Colonic mucosa (tissue), 4 donors: ENCODE results near the gene KCNA5. TPM values are rescaled to one million over a fixed set of nuclear protein-coding genes. Genes with fewer than 3 reads are reported as not detected.

Experiments
- DNase-seq: peaks from one replicate; pipeline ENCODE4 v3.0.0-alpha.2; 2020
- H3K27ac ChIP-seq: fragments of 200-600 bp; one replicate; pipeline ENCODE4 v1.8.0; 2021
- H3K27me3 ChIP-seq: fragments of 200-600 bp; one replicate; pipeline ENCODE4 v1.8.0; 2021
- H3K36me3 ChIP-seq: fragments of 200-600 bp; one replicate; pipeline ENCODE4 v1.8.0; 2021
- H3K4me1 ChIP-seq: fragments of 200-600 bp; one replicate; pipeline ENCODE4 v1.8.0; 2021; ENCODE audit warnings: mild to moderate bottlenecking
- H3K4me3 ChIP-seq: fragments of 200-600 bp; one replicate; pipeline ENCODE4 v1.8.0; 2021
- H3K9ac ChIP-seq, 2 donors: one replicate each; pipeline ENCODE4 v1.7.0; 2013; ENCODE audit warnings: control low read depth in 2 of 2, low read depth in 2 of 2, low read length in 2 of 2
- H3K9me3 ChIP-seq: fragments of 200-600 bp; one replicate; pipeline ENCODE4 v1.8.0; 2021
- intact Hi-C: fragments of 100-400 bp; cut with DNase I; formaldehyde crosslinking; loops from one replicate; pipeline ENCODE4 v1.14.1; 2022
- total RNA-seq, 2 donors: library from RNA; stranded (reverse); fragmentation: NEBNext Ultra II Directional in 1 of 2; extraction: Animal tissue kit (Norgen Biotek cat#: 25700) in 1 of 2; gene quantifications; one replicate each; pipeline ENCODE4 v1.2.1, GENCODE V29; 2021
- TF ChIP-seq, protein P1 (sequence below): fragments of 200-600 bp; IDR thresholded peaks from one replicate; pipeline ENCODE4 v1.8.0; 2022; ENCODE audit warnings: antibody characterized with exemption, mild to moderate bottlenecking
- donor health status: healthy.
- donor health status: DM: no; HTN: no; CAD: no.
- donor health status: DM: no; HTN: no; CAD: no.

KCNA5 gene
- total RNA-seq, 2 donors from 2014 or later, result 0.11 TPM; not detected in 1

- Histone ChIP-seq H3K4me3 (no peak overlapping the region), H3K36me3 (no peaks in the 10 kb centered on the region), H3K27me3 (no peaks in the 10 kb centered on the region), H3K9me3 (no peaks in the 10 kb centered on the region), H3K4me1 (no peaks in the 10 kb centered on the region), H3K27ac (no peak overlapping the region), H3K9ac (no peak overlapping the region)
- intact Hi-C loops, result no loop called here
- DNase-seq, result no peak
- TF ChIP-seq, protein P1, sequence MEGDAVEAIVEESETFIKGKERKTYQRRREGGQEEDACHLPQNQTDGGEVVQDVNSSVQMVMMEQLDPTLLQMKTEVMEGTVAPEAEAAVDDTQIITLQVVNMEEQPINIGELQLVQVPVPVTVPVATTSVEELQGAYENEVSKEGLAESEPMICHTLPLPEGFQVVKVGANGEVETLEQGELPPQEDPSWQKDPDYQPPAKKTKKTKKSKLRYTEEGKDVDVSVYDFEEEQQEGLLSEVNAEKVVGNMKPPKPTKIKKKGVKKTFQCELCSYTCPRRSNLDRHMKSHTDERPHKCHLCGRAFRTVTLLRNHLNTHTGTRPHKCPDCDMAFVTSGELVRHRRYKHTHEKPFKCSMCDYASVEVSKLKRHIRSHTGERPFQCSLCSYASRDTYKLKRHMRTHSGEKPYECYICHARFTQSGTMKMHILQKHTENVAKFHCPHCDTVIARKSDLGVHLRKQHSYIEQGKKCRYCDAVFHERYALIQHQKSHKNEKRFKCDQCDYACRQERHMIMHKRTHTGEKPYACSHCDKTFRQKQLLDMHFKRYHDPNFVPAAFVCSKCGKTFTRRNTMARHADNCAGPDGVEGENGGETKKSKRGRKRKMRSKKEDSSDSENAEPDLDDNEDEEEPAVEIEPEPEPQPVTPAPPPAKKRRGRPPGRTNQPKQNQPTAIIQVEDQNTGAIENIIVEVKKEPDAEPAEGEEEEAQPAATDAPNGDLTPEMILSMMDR, result no peak
Measured at GRCh38 chr12:5068619-5069018, 24.9 kb downstream of the KCNA5 start.

DNA sequence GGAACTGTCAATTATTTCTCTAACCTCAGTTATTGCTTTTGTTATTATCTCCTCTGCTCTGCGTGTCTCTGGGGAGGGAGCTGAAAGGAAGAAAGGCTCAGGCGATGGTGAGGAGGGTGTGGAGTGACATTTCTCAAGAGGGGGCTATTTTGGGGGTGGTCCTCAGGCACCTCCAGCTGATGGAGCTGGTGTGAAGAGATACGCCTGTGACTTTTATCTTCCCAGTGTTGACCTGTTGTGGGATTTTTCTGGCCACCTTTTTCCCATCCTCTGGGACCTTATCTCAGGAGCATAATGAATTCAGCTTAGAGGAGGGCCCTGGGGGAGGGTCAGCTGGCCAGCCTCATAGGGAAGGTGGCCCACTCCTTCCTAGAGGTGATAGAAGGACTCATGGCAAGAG lies 26.4 kb downstream of the KCNA5 start:
- no peaks in the 10 kb centered on the region for H3K27me3 ChIP-seq
- no peaks in the 10 kb centered on the region for H3K9me3 ChIP-seq
- no peaks in the 10 kb centered on the region for H3K36me3 ChIP-seq
- H3K4me3 ChIP-seq, result no peak overlapping the region
- intact Hi-C loops, result no loop called here
- no peaks in the 10 kb centered on the region for H3K4me1 ChIP-seq
- TF ChIP-seq, protein P1, result no peak
- no peak overlapping the region for H3K9ac ChIP-seq
- H3K27ac ChIP-seq, result no peak overlapping the region
- no peak for DNase-seq

DNA sequence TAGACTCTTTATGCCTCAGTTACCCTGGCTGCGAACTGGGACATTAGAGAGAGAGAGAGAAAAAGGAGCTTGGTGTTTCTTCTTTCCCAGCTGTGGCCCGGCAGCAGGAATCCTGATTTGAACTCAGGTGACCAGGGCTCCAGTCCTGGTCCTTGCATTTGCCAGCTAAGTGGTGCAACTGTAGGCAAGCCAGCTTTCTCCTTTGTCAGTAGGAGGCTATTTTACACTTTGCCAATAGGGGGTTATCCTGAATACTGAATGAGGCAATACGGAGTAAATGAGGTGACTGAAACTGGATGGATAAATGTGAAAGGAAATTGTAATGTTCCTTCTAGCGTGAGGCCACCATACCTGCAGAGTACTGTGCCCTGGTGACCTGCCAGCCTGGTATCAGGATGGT lies 27.8 kb downstream of the KCNA5 start:
- no peak overlapping the region for H3K27ac ChIP-seq
- DNase-seq, result no peak
- no peaks in the 10 kb centered on the region for H3K9me3 ChIP-seq
- no peaks in the 10 kb centered on the region for H3K4me1 ChIP-seq
- no peaks in the 10 kb centered on the region for H3K36me3 ChIP-seq
- TF ChIP-seq, protein P1, result no peak
- H3K27me3 ChIP-seq, result no peaks in the 10 kb centered on the region
- intact Hi-C loops, result no loop called here
- no peak overlapping the region for H3K4me3 ChIP-seq
- H3K9ac ChIP-seq, result no peak overlapping the region

DNA sequence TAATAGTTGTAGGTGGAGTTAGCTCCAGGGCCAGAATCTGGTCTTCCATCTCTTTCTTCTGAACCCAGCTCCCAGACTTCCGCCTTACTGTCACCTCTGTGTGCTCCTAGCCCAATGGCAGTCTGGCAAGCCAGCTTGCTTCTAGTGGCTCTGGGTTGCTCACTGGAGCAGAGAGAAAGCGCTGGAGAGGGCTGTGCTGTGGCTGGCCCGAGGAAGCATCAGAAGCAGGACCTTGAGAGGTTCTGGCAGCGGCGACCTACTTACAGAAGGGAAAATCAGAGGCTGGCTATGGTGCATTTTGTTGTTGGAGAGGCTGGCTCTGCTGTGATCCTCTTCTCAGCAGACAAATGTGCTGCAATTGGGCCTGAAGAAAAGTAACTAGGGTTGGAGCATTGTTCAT lies 28.6 kb downstream of the KCNA5 start:
- intact Hi-C loops, result no loop called here
- no peaks in the 10 kb centered on the region for H3K4me1 ChIP-seq
- H3K9ac ChIP-seq, result no peak overlapping the region
- no peak for DNase-seq
- TF ChIP-seq, protein P1, result no peak
- H3K9me3 ChIP-seq, result no peaks in the 10 kb centered on the region
- H3K27ac ChIP-seq, result no peak overlapping the region
- H3K4me3 ChIP-seq, result no peak overlapping the region
- no peaks in the 10 kb centered on the region for H3K27me3 ChIP-seq
- no peaks in the 10 kb centered on the region for H3K36me3 ChIP-seq

- intact Hi-C loops, result no loop called here
- Histone ChIP-seq H3K4me1 (no peaks in the 10 kb centered on the region), H3K9me3 (no peaks in the 10 kb centered on the region), H3K27ac (no peak overlapping the region), H3K27me3 (no peaks in the 10 kb centered on the region), H3K9ac (no peak overlapping the region), H3K4me3 (no peak overlapping the region), H3K36me3 (no peaks in the 10 kb centered on the region)
- TF ChIP-seq, protein P1, result no peak
- no peak for DNase-seq
Measured at GRCh38 chr12:5073054-5073453, 29.4 kb downstream of the KCNA5 start.

GRCh38 chr12:5073853-5074252 lies 30.2 kb downstream of the KCNA5 start:
- H3K4me1 ChIP-seq, result no peaks in the 10 kb centered on the region
- intact Hi-C loops, result no loop called here
- TF ChIP-seq, protein P1, result no peak

More at GRCh38 chr12:5073853-5074252, 30.2 kb downstream of the KCNA5 start:
- H3K9me3 ChIP-seq, result no peaks in the 10 kb centered on the region
- no peak overlapping the region for H3K27ac ChIP-seq
- no peak overlapping the region for H3K4me3 ChIP-seq
- DNase-seq, result no peak
- H3K36me3 ChIP-seq, result no peaks in the 10 kb centered on the region
- H3K27me3 ChIP-seq, result no peaks in the 10 kb centered on the region
- no peak overlapping the region for H3K9ac ChIP-seq
